ENCODE results near the gene SFI1.
A peak's percentile ranks its signal among the peaks of the same experiment; 100 is the strongest.

SFI1 gene

DNA sequence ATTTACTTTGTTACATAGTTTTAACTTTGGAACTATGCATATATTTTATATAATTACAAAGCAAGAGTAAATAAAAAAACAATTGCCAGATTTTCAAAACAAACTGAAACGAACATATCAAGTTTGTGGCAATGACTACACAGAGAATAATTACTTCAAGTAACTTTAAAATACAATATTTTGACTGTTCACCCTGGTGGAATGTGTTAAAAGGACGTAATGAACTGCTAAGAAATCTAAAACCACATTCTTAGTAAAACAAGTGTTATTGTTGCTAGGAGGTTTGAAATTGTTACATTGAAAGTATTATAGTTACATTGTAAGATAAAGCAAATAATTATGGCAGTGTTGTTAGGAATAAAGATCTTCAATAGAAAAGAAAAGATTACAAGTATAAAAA is 71.4 kb downstream of the SFI1 start:
- no peak overlapping the region for H3K4me3 ChIP-seq (replicated peaks; ENCODE audit: low read depth, low read length)
- DNase-seq (ENCODE audit: low read depth): no peak
- TF ChIP-seq, protein P1, sequence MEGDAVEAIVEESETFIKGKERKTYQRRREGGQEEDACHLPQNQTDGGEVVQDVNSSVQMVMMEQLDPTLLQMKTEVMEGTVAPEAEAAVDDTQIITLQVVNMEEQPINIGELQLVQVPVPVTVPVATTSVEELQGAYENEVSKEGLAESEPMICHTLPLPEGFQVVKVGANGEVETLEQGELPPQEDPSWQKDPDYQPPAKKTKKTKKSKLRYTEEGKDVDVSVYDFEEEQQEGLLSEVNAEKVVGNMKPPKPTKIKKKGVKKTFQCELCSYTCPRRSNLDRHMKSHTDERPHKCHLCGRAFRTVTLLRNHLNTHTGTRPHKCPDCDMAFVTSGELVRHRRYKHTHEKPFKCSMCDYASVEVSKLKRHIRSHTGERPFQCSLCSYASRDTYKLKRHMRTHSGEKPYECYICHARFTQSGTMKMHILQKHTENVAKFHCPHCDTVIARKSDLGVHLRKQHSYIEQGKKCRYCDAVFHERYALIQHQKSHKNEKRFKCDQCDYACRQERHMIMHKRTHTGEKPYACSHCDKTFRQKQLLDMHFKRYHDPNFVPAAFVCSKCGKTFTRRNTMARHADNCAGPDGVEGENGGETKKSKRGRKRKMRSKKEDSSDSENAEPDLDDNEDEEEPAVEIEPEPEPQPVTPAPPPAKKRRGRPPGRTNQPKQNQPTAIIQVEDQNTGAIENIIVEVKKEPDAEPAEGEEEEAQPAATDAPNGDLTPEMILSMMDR (IDR thresholded peaks at IDR 0.05; ENCODE audit: low read length, missing control alignments): no peak

DNA sequence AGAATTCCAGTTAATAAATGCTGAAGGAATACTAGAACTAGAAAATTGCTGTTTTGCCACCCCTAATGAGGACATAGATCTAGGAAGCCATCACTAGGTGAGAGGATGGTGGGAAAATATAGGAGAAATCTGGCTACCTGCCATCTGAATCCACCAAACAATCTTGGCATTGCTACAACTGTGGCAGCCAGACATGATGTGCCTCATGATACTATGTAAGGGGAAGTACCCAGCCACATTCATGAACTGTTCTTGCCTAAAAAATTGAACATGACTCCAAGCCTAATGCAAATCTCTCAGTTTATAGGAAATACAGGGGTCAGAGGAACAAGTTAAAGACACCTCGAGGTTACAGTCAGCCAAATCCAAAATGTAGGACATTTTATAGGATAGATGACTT is 72.8 kb downstream of the SFI1 start:
- no peak overlapping the region for H3K4me3 ChIP-seq (replicated peaks; ENCODE audit: low read depth, low read length)
- TF ChIP-seq, protein P1 (IDR thresholded peaks at IDR 0.05; ENCODE audit: low read length, missing control alignments): no peak
- DNase-seq (ENCODE audit: low read depth): no peak

DNA sequence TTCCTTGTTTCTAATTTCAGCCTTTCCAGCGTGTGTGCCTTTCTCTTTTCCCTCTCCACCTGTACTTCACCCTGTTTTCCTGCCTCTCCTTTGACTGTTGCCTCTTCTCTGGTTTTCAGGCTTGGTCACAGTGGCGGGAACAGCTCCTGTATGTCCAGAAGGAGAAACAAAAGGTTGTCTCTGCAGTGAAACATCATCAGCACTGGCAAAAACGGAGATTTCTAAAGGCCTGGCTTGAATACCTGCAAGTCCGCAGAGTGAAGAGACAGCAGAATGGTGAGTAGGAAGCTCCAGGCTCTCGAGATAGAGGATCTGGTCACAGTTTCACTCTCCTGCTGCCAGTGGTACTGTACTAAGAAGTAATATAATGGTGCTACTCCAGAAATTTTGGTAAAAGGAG is 76.6 kb downstream of the SFI1 start:
- H3K4me3 ChIP-seq (replicated peaks; ENCODE audit: low read depth, low read length): no peak overlapping the region
- TF ChIP-seq, protein P1 (IDR thresholded peaks at IDR 0.05; ENCODE audit: low read length, missing control alignments): no peak
- no peak for DNase-seq (ENCODE audit: low read depth)

DNA sequence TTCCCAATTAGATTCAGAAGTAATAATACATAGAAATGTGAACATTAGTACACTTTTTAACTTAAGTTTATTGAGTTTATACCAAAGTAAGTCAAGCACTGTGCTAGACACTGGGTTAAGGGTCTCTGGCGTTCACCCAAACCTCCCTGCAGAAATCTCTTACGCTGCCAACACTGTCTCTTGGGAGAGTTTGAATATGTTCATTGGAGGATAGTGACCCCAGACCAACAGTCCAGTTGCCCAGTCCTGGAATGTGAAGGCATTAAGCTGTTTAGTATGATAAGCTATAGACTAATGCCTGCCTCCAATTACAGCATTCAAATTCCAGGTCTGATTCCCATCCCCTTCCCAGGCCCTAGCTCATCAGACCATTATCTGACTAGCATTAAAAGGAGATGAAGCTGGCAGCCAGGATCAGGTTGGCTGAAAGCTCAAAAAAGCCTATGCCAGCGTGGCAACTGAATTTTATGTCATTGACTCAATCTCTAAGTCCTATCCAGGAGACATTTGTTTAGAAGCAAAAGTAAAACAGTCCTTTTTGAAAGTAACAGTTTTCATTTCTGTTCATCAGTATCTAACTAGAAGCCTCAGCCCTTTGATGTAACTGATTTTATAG is 77.8 kb downstream of the SFI1 start:
- DNase-seq (ENCODE audit: low read depth): peak; percentile 33
- TF ChIP-seq, protein P1 (IDR thresholded peaks at IDR 0.05; ENCODE audit: low read length, missing control alignments): no peak
- H3K4me3 ChIP-seq (replicated peaks; ENCODE audit: low read depth, low read length): no peak overlapping the region

DNA sequence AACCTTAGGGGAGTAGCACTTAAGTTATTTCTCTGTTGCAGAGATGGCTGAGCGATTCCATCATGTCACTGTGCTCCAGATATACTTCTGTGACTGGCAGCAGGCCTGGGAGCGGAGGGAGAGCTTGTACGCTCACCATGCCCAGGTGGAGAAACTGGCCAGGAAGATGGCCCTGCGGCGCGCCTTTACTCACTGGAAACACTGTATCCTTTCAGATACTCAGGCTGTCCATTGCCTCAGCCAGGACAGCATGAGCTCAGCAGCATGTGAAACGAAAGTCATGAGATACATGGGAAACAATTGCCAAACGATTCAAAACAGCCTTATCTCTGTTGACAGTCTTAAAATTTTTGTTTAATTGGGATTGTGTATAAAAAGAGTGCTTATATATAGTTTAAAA is 78.9 kb downstream of the SFI1 start:
- H3K4me3 ChIP-seq (replicated peaks; ENCODE audit: low read depth, low read length): no peak overlapping the region
- TF ChIP-seq, protein P1 (IDR thresholded peaks at IDR 0.05; ENCODE audit: low read length, missing control alignments): no peak
- no peak for DNase-seq (ENCODE audit: low read depth)

DNA sequence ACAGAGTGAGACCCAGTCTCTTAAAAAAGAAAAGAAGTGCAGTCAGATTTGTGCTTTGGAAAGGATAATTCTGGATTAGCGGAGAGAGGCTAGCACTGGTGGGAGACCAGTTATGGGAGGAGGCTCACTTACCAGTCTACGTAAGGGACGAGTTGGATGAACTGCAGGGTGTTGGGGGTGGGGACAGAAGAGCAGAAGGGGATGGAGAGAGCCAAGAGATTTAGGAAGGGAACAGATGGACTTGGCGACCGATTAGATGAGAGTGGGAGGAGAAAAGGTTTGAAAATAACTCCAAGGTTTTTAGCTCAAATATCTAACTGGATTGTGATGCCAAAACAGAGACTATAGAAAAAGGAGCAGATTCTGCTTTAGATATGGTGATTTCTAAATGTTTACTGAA is 81.4 kb downstream of the SFI1 start:
- no peak overlapping the region for H3K4me3 ChIP-seq (replicated peaks; ENCODE audit: low read depth, low read length)
- TF ChIP-seq, protein P1 (IDR thresholded peaks at IDR 0.05; ENCODE audit: low read length, missing control alignments): no peak
- DNase-seq (ENCODE audit: low read depth): no peak

DNA sequence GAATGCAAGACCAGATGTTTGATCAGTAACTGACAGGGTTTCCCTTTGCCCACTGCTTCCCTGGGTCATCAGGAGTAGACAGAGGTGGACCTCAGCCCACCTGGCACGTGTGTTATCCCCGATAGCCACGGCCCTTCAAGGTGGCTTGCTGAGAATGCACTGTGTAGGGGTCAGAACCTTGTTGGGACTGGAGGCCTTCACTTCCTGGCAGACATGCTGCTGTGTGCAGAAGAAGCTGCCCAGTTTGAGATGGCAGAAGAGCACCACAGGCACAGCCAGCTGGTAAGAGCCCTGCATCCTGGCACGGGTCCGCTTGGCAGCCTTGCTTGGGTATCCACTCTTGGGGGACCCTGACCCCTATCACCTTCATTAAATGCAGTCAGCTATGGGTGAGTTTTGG is 81.8 kb downstream of the SFI1 start:
- no peak overlapping the region for H3K4me3 ChIP-seq (replicated peaks; ENCODE audit: low read depth, low read length)
- TF ChIP-seq, protein P1 (IDR thresholded peaks at IDR 0.05; ENCODE audit: low read length, missing control alignments): no peak
- no peak for DNase-seq (ENCODE audit: low read depth)
